ENCODE results near the gene DDIAS.
"Not testable (repeated sequence)": the region's sequence is repeated elsewhere in the genome, so short reads cannot be mapped to it uniquely, and the experiment has no call there.

DDIAS gene

GRCh38 chr11:82969811-82970210, 68.3 kb downstream of the DDIAS start:
- no peak for DNase-seq

GRCh38 chr11:82970507-82971083, 69.1 kb downstream of the DDIAS start:
- not testable (repeated sequence) for DNase-seq

- not testable (repeated sequence) for DNase-seq
Observed at GRCh38 chr11:82971519-82971946, 70.0 kb downstream of the DDIAS start.

- no peak for DNase-seq
Observed at GRCh38 chr11:82972103-82972502, 70.6 kb downstream of the DDIAS start.

- no peak for DNase-seq
Observed at GRCh38 chr11:82974135-82974534, 72.6 kb downstream of the DDIAS start.

GRCh38 chr11:82974851-82975250, 73.3 kb downstream of the DDIAS start:
- no peak for DNase-seq

GRCh38 chr11:82975882-82976281, 74.3 kb downstream of the DDIAS start:
- DNase-seq, result no peak

GRCh38 chr11:82976786-82977185, 75.2 kb downstream of the DDIAS start:
- DNase-seq, result no peak

GRCh38 chr11:82978422-82979099, 77.0 kb downstream of the DDIAS start:
- DNase-seq, result no peak

GRCh38 chr11:82979824-82980223, 78.3 kb downstream of the DDIAS start:
- no peak for DNase-seq

- DNase-seq, result no peak
Observed at GRCh38 chr11:82980292-82980691, 78.8 kb downstream of the DDIAS start.

- DNase-seq, result no peak
Observed at GRCh38 chr11:82980947-82981346, 79.4 kb downstream of the DDIAS start.

- DNase-seq, result no peak
Observed at GRCh38 chr11:82981852-82982251, 80.3 kb downstream of the DDIAS start.

All from right kidney (tissue), 1 donor.